B cell (primary cell): Measurements from ENCODE around the gene HOXB3.

Experiments
- CTCF ChIP-seq: fragments of 200-600 bp; IDR thresholded peaks from one replicate; pipeline ENCODE4 v1.8.0; 2022; ENCODE audit warnings: antibody characterized with exemption, mild to moderate bottlenecking
- EZH2 ChIP-seq: IDR thresholded peaks from 2 replicates; pipeline ENCODE4 v1.6.1; 2012; ENCODE audit warnings: borderline replicate concordance, low read depth, mild to moderate bottlenecking, moderate library complexity, low read length; ENCODE audit not compliant: insufficient read depth, poor library complexity, severe bottlenecking

GRCh38 chr17:48567646-48568354 is 22.2 kb downstream of the HOXB3 start:
- TF ChIP-seq EZH2 = no peak
- TF ChIP-seq CTCF = no peak
